ENCODE results near the gene ZNF512B. TPM values are rescaled to one million over a fixed set of nuclear protein-coding genes. Genes with fewer than 3 reads are reported as not detected.
"Not testable (repeated sequence)": the region's sequence is repeated elsewhere in the genome, so short reads cannot be mapped to it uniquely, and the experiment has no call there.

ZNF512B gene
- 17.6 TPM for total RNA-seq
- long read RNA-seq, partial matches to known transcripts = 5 of 20 reads
- long read RNA-seq, other reads (novel, unspliced or antisense) = 15 of 20 reads

- H3K27ac ChIP-seq = peak within 1 kb of the TSS; percentile 70
- no peak for TF ChIP-seq CTCF (IDR thresholded peaks at IDR 0.05)
- peaks cover 26% of the 10 kb centered on the region for H3K4me1 ChIP-seq
- H3K4me3 ChIP-seq = peak within 1 kb of the TSS; percentile 65
- peak; percentile 86 for DNase-seq
- H3K27me3 ChIP-seq = no peaks in the 10 kb centered on the region
- H3K36me3 ChIP-seq = peaks cover 19% of the 10 kb centered on the region
- intact Hi-C loops (cut with DNase I) = loop anchor here (5.0 kb wide), 1 partner anchor 433 kb away; the partner anchor contains the start of gene PTK6
- peak; percentile 64 for ATAC-seq
- no peaks in the 10 kb centered on the region for H3K9me3 ChIP-seq
Observed at GRCh38 chr20:63969838-63970713, at the start of gene ZNF512B. ZNF512B (minus strand) TSS chr20:63969930; CDS start chr20:63967950, 1,980 bp downstream.

GRCh38 chr20:64015635-64016034, 45.9 kb upstream of the ZNF512B start:
- intact Hi-C loops (cut with DNase I) = no loop called here
- Histone ChIP-seq H3K4me1 (no peaks in the 10 kb centered on the region), H3K9me3 (no peaks in the 10 kb centered on the region), H3K36me3 (peaks cover 78% of the 10 kb centered on the region), H3K4me3 (no peak overlapping the region), H3K27me3 (no peaks in the 10 kb centered on the region), H3K27ac (no peak overlapping the region)
- ATAC-seq (no peak), DNase-seq (no peak)
- no peak for TF ChIP-seq CTCF (IDR thresholded peaks at IDR 0.05)

- ATAC-seq; H3K9me3 ChIP-seq; H3K27me3 ChIP-seq; H3K27ac ChIP-seq; H3K4me1 ChIP-seq; intact Hi-C loops (cut with DNase I); H3K4me3 ChIP-seq; DNase-seq: not testable (repeated sequence)
- H3K36me3 ChIP-seq = peaks cover 86% of the 10 kb centered on the region
Observed at GRCh38 chr20:64012385-64013154, 42.8 kb upstream of the ZNF512B start.

- no peaks in the 10 kb centered on the region for H3K4me1 ChIP-seq
- peaks cover 82% of the 10 kb centered on the region for H3K36me3 ChIP-seq
- no peak overlapping the region for H3K4me3 ChIP-seq
- TF ChIP-seq CTCF (IDR thresholded peaks at IDR 0.05) = no peak
- DNase-seq (no peak), ATAC-seq (no peak)
- no peak overlapping the region for H3K27ac ChIP-seq
- H3K9me3 ChIP-seq = no peaks in the 10 kb centered on the region
- H3K27me3 ChIP-seq = no peaks in the 10 kb centered on the region
- intact Hi-C loops (cut with DNase I) = no loop called here
Observed at GRCh38 chr20:64011366-64011779, 41.6 kb upstream of the ZNF512B start.

GRCh38 chr20:64010711-64011237, 41.0 kb upstream of the ZNF512B start:
- Histone ChIP-seq H3K27ac (no peak overlapping the region), H3K27me3 (no peaks in the 10 kb centered on the region), H3K36me3 (peaks cover 82% of the 10 kb centered on the region), H3K4me1 (no peaks in the 10 kb centered on the region), H3K9me3 (no peaks in the 10 kb centered on the region), H3K4me3 (no peak overlapping the region)
- TF ChIP-seq CTCF (IDR thresholded peaks at IDR 0.05) = no peak
- intact Hi-C loops (cut with DNase I) = no loop called here
- no peak for ATAC-seq
- no peak for DNase-seq
